Peyer's patch (tissue), 4 donors: ENCODE measurements around the gene GP1BB. TPM values are rescaled to one million over a fixed set of nuclear protein-coding genes. Genes with fewer than 3 reads are reported as not detected.

Source experiments
- DNase-seq, 3 donors: peaks; one replicate each; pipeline ENCODE4 v3.0.0-alpha.2; 2017 to 2019
- H3K27ac ChIP-seq, 4 donors: fragments of 200-600 bp; sonication (generic); one replicate each; pipeline ENCODE4 v1.5.1; 2016 to 2019
- H3K27me3 ChIP-seq, 2 donors: fragments of 200-600 bp; sonication (generic); one replicate each; pipeline ENCODE4 v1.5.1; 2019
- H3K36me3 ChIP-seq, 3 donors: fragments of 200-600 bp; sonication (generic); one replicate each; pipeline ENCODE4 v1.5.1; 2016 to 2019
- H3K4me1 ChIP-seq, 4 donors: fragments of 200-600 bp; sonication (generic); one replicate each; pipeline ENCODE4 v1.5.1; 2016 to 2019
- H3K4me3 ChIP-seq, 4 donors: fragments of 200-600 bp; sonication (generic); 1 replicate in 3 of 4; 2 replicates in 1 of 4; pipeline ENCODE4 v1.5.1; 2016 to 2019; ENCODE audit warnings: mild to moderate bottlenecking in 1 of 4
- H3K9me3 ChIP-seq, 4 donors: fragments of 200-600 bp; sonication (generic); one replicate each; pipeline ENCODE4 v1.5.1; 2016 to 2019; ENCODE audit warnings: mild to moderate bottlenecking in 1 of 4
- CTCF ChIP-seq, 6 experiments: fragments of 450-650 bp in 4 of 6; fragments of 200-600 bp in 2 of 6; sonication (generic) in 1 of 6; IDR thresholded peaks; one replicate each; pipeline ENCODE4 v1.5.1; 2017 to 2019; ENCODE audit warnings: antibody characterized with exemption in 6 of 6, mild to moderate bottlenecking in 3 of 6, moderate library complexity in 1 of 6
- POLR2A ChIP-seq, 2 donors: fragments of 450-650 bp; IDR thresholded peaks; one replicate each; pipeline ENCODE4 v1.5.1; 2017; ENCODE audit warnings: antibody characterized with exemption in 2 of 2, mild to moderate bottlenecking in 2 of 2, moderate library complexity in 2 of 2
- total RNA-seq, 4 donors: library from RNA; depleted of rRNA; stranded (reverse); fragments of >200 nt; gene quantifications; one replicate each; pipeline ENCODE4 v1.1.0, GENCODE V29; 2016

Gene GP1BB
- total RNA-seq, 4 donors from 2014 or later, result 1.1 to 9.1 (median 2.0) TPM

- no peaks in the 10 kb centered on the region for H3K36me3 ChIP-seq
- H3K4me3 ChIP-seq, result peak overlapping the region; percentile 48 to 73 (median 65)
- DNase-seq, result peak; percentile 57 to 84 (median 82)
- H3K27ac ChIP-seq, result peak overlapping the region in 3 of 4 donors; percentile 10 to 35 (median 25)
- no peaks in the 10 kb centered on the region for H3K9me3 ChIP-seq
- TF ChIP-seq POLR2A (IDR thresholded peaks at IDR 0.05), result no peak
- TF ChIP-seq CTCF (IDR thresholded peaks at IDR 0.05), result peak; percentile 89 to 97 (median 93)
- H3K27me3 ChIP-seq, result peaks cover 0 to 22% of the 10 kb centered on the region in 2 donors
- H3K4me1 ChIP-seq, result peaks cover 4 to 35% (median 9%) of the 10 kb centered on the region in 4 donors
Observed at GRCh38 chr22:19717691-19718455, 5.5 kb upstream of the GP1BB start.

DNA sequence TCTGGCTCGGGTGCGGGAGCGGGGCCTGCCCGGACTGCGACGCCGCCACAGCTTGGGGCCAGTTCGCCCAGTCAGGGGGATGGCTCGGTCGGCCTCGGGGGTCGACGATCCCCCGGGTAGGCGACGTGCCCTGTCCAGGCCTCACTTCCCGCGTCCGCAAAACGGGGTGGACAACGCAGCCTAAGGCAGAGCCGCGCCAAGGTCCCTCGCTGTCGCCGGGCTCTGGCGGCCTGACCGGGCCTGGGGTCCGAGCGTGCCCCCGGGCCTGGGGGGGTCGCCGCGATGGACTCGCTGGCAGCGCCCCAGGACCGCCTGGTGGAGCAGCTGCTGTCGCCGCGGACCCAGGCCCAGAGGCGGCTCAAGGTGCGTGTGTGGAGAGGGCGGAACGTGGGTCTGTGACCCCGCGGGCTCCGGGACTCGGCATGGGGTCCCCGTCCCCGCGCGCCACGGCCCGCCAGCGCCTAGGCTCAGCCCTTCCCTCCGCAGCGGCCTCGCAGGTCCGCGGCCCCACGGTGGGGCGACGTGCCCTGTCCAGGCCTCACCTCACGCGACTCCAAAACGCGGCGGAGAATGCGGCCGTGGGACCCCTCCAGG is 4.8 kb upstream of the GP1BB start:
- Histone ChIP-seq H3K4me1 (peaks cover 4 to 42% (median 12%) of the 10 kb centered on the region in 4 donors), H3K4me3 (peak overlapping the region; percentile 48 to 73 (median 65)), H3K36me3 (no peaks in the 10 kb centered on the region), H3K9me3 (no peaks in the 10 kb centered on the region), H3K27me3 (peaks cover 0 to 28% of the 10 kb centered on the region in 2 donors), H3K27ac (peak overlapping the region in 3 of 4 donors; percentile 10 to 35 (median 25))
- no peak for DNase-seq
- no peak for TF ChIP-seq CTCF (IDR thresholded peaks at IDR 0.05)
- TF ChIP-seq POLR2A (IDR thresholded peaks at IDR 0.05), result no peak

- peaks cover 0 to 27% of the 10 kb centered on the region in 2 donors for H3K27me3 ChIP-seq
- H3K36me3 ChIP-seq, result no peaks in the 10 kb centered on the region
- H3K27ac ChIP-seq, result peak overlapping the region in 2 of 4 donors; percentile 10 to 25
- no peak for TF ChIP-seq CTCF (IDR thresholded peaks at IDR 0.05)
- no peak for TF ChIP-seq POLR2A (IDR thresholded peaks at IDR 0.05)
- H3K4me1 ChIP-seq, result peaks cover 4 to 43% (median 15%) of the 10 kb centered on the region in 4 donors
- no peaks in the 10 kb centered on the region for H3K9me3 ChIP-seq
- no peak for DNase-seq
- peak overlapping the region; percentile 48 to 73 (median 65) for H3K4me3 ChIP-seq
Observed at GRCh38 chr22:19719050-19719482, 4.3 kb upstream of the GP1BB start.

DNA sequence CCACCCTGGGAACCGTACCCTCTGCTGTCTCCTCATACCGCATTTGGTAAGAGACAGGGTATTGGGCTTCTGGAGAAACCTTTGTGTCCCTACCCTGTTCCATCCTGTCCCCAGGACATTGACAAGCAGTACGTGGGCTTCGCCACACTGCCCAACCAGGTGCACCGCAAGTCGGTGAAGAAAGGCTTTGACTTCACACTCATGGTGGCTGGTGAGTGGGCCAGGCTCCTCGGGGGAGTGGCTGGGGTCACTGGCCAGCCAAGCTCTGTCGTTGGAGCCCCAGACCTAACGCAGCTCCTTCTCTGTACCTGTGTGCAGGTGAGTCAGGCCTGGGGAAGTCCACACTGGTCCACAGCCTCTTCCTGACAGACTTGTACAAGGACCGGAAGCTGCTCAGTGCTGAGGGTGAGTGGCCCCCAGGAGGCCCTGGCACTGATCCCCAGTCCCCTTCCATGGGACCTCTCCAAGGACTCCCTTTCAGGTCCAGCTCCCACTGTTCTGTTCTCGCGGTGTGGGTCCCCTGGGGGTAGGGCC is 3.8 kb upstream of the GP1BB start:
- H3K27ac ChIP-seq, result no peak overlapping the region
- peaks cover 4 to 42% (median 16%) of the 10 kb centered on the region in 4 donors for H3K4me1 ChIP-seq

More for the DNA sequence above, 3.8 kb upstream of the GP1BB start:
- H3K4me3 ChIP-seq, result no peak overlapping the region
- H3K36me3 ChIP-seq, result no peaks in the 10 kb centered on the region
- peaks cover 0 to 26% of the 10 kb centered on the region in 2 donors for H3K27me3 ChIP-seq
- TF ChIP-seq CTCF (IDR thresholded peaks at IDR 0.05) (no peak), POLR2A (IDR thresholded peaks at IDR 0.05) (no peak)
- no peak for DNase-seq
- H3K9me3 ChIP-seq, result no peaks in the 10 kb centered on the region
